ENCODE results near the gene CNP.

The CNP gene

GRCh38 chr17:42026857-42027589 lies 60.4 kb downstream of the CNP start:
- no peak for ATAC-seq (ENCODE audit: insufficient read depth, low read depth)
- no peaks in the 10 kb centered on the region for H3K9me3 ChIP-seq (ENCODE audit: insufficient read depth, low read length, severe bottlenecking)
- H4K20me1 ChIP-seq (ENCODE audit: insufficient read depth, low read length) = no peaks in the 10 kb centered on the region
- no peak for TF ChIP-seq CTCF (IDR thresholded peaks at IDR 0.05; ENCODE audit: borderline replicate concordance, extremely low read depth, low read length, poor library complexity, severe bottlenecking)
- TF ChIP-seq EZH2 (IDR thresholded peaks at IDR 0.05; ENCODE audit: borderline replicate concordance, low read depth, low read length, severe bottlenecking) = no peak
- 0 out of 2 replicates have a peak, but pooled peaks cover 4% of the 10 kb centered on the region for H3K4me1 ChIP-seq (ENCODE audit: insufficient read depth, low read length)
- no peak overlapping the region for H3K27ac ChIP-seq (ENCODE audit: low read length)
- H3K4me2 ChIP-seq (ENCODE audit: insufficient read depth, low read length) = no peak overlapping the region
- no peak overlapping the region for H2AFZ ChIP-seq (ENCODE audit: low read depth, low read length)
- H3K9ac ChIP-seq (ENCODE audit: low read depth, low read length) = no peak overlapping the region
- 0 out of 2 replicates have a peak, but pooled peaks cover 2% of the 10 kb centered on the region for H3K79me2 ChIP-seq (ENCODE audit: insufficient read depth, low read length)
- H3K36me3 ChIP-seq (ENCODE audit: insufficient read depth, low read length) = peaks cover 28% of the 10 kb centered on the region
- no peak overlapping the region for H3K4me3 ChIP-seq (ENCODE audit: low read depth in 1 of 2, low read length in 2 of 2)
- no peaks in the 10 kb centered on the region for H3K27me3 ChIP-seq (ENCODE audit: insufficient read depth, low read length, poor library complexity)
- DNase-seq = no peak

Data from DND-41 (cell line).